SKM-1 (cell line): Measurements from ENCODE around the gene GNGT1.

ENCODE experiments used
- DNase-seq: peaks from one replicate; lab custom pipeline; 2025; ENCODE audit not compliant: unreplicated experiment; lab: John Stamatoyannopoulos, UW

The GNGT1 gene

GRCh38 chr7:93938293-93938692 lies 31.9 kb downstream of the GNGT1 start:
- DNase-seq: no peak

- DNase-seq: no peak
Observed at GRCh38 chr7:93941945-93942344, 35.6 kb downstream of the GNGT1 start.

GRCh38 chr7:93943816-93944540 lies 37.6 kb downstream of the GNGT1 start:
- no peak for DNase-seq

GRCh38 chr7:93944673-93945072 lies 38.3 kb downstream of the GNGT1 start:
- DNase-seq: no peak

- no peak for DNase-seq
Observed at GRCh38 chr7:93945083-93945482, 38.7 kb downstream of the GNGT1 start.

- DNase-seq: no peak
Observed at GRCh38 chr7:93945756-93946535, 39.6 kb downstream of the GNGT1 start.

GRCh38 chr7:93948106-93948505 lies 41.7 kb downstream of the GNGT1 start:
- DNase-seq: no peak

- no peak for DNase-seq
Observed at GRCh38 chr7:93948873-93949272, 42.5 kb downstream of the GNGT1 start.

GRCh38 chr7:93949423-93949822 lies 43.1 kb downstream of the GNGT1 start:
- no peak for DNase-seq

GRCh38 chr7:93955304-93955703 lies 48.9 kb downstream of the GNGT1 start:
- DNase-seq: no peak

- no peak for DNase-seq
Observed at GRCh38 chr7:93957767-93958166, 51.4 kb downstream of the GNGT1 start.

- no peak for DNase-seq
Observed at GRCh38 chr7:93958216-93958615, 51.8 kb downstream of the GNGT1 start.

GRCh38 chr7:93958651-93959050 lies 52.3 kb downstream of the GNGT1 start:
- no peak for DNase-seq
